HG03108 (cell line): ENCODE results near the gene NCDN.

Experiments used
- ATAC-seq: cut with Tn5 transposase; IDR thresholded peaks from one replicate; pipeline ENCODE4 v1.9.1; 2021; ENCODE audit warnings: moderate library complexity; ENCODE audit not compliant: unreplicated experiment

NCDN gene

DNA sequence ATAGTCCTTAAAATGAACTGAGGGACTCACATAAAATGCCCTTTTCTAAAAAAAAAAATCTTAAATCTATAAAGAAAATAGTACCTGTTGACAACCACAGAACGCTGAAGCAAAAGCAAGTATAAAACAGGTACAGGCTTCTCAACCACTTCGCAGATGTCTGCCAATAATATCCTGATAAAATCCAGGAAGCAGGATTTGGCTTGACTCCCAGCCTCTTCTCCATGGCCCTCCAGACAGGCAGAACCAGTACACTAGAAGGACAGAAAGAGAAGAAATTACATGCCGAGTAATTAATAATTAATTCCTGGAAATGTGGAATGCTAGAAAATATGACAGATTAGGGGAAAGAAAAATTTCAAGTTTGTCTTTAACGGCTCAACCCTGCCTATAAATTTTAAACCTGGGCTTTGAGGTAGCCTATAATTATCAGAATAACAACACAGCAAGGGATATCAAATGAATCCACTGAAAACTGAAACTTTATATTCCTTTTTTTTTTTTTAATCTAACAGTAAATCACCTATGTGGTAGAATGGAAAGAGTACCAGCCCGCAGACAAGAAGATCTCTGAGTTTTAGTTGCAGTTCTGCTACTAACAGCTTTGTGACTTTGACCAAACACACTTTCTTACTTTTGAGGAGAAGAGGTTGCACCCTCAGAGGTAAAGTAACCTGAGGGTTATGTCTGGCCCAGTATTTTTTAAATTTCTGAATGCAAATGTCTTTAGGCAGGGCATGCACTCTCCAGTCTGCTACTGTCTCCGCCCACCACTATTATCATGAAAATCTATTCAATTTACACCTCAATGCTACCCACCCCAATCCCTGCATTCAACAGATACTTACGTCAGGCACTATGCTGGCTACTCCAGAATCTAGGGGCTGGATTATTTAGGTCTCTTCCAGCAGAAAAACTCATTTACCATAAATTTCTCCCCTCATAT lies 3.1 kb upstream of the NCDN start:
- ATAC-seq = no peak

DNA sequence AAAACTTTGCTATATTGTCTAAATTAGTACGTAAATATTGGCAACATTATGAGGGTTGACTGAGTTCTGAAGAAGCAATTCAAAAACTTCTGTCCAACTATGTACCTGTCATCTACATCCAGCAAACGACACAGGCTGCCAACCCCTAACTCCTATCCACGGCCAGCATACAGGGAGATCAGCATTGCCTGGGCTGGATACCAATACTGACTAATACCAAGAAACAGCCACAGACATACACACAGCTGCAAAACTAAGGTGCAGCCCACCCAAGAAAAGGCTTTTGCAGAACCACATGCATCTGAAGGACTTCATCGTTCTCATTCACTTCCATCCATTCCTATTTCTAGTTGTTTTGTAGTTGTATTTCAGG lies 2.4 kb upstream of the NCDN start:
- no peak for ATAC-seq

GRCh38 chr1:35555601-35556477 lies 1.8 kb upstream of the NCDN start:
- ATAC-seq = no peak

DNA sequence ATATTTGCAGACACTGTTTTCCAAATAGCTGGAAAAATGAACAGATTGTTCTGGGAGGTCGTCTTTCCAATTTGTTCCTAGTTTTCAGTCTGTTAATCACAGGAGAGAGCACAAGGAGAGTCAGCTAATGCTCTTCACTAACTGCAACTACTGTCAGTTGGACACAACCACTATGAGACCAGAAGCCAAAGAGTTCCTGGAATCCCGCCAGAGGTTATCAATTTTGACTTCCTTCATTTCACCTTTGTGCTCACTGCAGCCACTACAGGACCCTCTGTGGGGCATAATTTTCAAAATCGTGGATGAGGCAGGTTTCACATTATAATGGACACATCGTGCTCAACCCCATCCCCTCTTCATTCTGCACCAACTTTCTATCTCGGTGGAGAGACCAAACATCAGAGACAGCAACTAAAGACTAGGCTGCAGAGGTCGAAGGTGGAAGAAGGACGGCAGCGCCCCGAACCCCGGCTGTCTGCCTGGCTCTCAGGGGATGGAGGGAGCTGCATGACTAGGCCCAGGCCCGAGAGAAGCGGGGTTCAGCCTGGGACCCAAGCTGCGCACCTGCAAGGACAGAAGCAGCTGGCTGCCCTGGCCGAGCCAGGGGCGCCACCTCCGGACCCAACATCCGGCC lies 998 bp upstream of the NCDN start:
- no peak for ATAC-seq

DNA sequence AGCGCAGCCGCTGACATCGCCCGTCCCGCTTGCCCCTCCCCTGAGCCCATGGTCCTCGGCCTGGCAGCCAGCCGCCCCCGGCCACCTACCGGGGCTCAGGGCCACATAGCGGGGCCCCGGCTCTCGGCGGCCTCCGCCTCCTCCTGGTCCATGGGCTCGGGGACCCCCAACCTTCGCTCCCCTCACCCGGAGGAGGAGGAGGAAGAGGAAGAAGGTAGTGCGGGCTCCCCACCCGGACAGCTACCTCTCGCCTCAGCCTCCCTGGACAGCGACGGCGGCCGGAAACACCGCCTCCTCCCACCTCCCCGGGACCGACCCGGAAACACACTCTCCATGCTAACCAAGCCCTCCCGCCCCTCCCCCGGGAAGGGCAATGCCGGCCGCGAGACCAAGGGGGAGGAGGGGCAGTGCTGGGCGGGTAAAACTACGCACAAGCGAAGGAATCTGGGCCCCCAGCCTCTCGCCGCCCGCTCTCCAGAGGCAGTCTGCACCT lies 435 bp upstream of the NCDN start, which contains the start of gene KIAA0319L:
TSS of gene KIAA0319L (minus strand) at position 286 of the 493 bp plus-strand sequence. CDS start 2,912 bp downstream, outside the sequence.
- ATAC-seq = peak; percentile 71

GRCh38 chr1:35558374-35559316 lies 1.0 kb downstream of the NCDN start:
- no peak for ATAC-seq

- no peak for ATAC-seq
Measured at GRCh38 chr1:35559317-35559944, 1.8 kb downstream of the NCDN start.

DNA sequence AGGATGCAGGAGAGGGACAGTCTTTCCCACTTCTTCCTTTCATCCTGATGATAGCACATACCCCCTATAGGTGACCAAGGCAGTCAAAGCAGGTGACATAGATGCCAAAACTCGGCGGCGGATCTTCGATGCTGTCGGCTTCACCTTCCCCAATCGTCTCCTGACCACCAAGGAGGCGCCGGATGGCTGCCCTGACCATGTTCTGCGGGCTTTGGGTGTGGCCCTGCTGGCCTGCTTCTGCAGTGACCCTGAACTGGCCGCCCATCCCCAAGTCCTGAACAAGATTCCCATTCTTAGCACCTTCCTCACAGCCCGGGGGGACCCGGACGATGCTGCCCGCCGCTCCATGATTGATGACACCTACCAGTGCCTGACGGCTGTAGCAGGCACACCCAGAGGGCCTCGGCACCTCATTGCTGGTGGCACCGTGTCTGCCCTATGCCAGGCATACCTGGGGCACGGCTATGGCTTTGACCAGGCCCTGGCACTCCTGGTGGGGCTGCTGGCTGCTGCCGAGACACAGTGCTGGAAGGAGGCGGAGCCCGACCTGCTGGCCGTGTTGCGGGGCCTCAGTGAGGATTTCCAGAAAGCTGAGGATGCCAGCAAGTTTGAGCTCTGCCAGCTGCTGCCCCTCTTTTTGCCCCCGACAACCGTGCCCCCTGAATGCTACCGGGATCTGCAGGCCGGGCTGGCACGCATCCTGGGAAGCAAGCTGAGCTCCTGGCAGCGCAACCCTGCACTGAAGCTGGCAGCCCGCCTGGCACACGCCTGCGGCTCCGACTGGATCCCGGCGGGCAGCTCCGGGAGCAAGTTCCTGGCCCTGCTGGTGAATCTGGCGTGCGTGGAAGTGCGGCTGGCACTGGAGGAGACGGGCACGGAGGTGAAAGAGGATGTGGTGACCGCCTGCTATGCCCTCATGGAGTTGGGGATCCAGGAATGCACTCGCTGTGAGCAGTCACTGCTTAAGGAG lies 2.9 kb downstream of the NCDN start:
- ATAC-seq = no peak

DNA sequence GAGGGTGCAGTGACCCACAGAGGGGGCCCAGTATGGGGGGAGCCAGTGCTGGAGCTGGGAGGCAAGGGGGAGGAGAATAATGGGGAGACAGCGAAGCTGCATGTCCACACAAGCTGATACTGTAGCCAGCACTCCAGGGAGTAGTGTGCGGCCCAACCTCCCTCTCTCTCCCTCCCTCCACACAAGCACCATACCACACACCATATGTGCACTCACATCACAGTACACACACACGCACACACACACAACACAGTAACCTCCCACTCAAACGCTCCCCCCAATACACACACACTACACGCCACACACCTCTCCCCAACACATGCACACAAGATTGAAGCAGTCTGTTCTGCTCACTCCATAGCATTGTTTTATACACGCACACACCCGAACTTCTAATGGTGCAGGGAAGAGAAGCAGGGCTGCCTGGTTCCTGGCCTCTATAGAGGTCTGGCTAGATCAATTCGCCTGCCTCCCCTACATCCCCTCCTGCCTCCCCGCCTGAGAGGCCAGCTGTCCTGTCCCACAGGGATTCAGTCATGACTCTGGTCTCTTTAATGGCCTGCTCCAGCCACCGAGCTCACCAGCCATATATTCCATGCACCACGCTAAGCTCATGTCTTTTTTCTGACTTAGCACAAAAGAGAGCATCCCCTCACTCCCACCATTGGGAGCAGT lies 3.8 kb downstream of the NCDN start:
- ATAC-seq = no peak

DNA sequence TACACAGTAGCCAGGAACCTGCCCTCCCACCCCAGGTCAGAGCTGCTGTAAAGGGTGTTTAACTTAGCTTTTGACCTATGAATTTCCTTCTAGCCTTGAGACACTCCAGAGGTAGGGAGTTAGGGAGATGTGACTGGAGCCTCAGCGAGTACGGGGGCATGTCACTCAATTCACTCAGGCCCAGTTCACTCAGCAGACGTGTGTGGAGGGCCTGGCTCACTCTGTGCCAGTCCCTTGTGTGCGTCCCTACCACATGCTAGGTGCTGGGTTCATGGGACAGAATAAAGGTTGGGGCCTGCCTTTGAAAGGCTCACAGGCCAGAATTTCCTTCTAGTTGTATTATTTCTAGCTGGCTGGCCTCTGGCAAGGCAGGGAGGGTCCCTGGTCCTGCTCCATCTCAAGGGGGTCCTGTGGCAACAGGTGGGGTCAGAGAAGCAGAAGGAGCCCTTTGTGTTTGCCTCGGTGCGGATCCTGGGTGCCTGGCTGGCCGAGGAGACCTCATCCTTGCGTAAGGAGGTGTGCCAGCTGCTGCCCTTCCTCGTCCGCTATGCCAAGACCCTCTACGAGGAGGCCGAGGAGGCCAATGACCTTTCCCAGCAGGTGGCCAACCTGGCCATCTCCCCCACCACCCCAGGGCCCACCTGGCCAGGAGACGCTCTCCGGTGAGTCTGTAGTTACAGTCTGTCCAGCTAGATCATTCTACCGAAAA lies 4.5 kb downstream of the NCDN start:
- ATAC-seq = no peak

DNA sequence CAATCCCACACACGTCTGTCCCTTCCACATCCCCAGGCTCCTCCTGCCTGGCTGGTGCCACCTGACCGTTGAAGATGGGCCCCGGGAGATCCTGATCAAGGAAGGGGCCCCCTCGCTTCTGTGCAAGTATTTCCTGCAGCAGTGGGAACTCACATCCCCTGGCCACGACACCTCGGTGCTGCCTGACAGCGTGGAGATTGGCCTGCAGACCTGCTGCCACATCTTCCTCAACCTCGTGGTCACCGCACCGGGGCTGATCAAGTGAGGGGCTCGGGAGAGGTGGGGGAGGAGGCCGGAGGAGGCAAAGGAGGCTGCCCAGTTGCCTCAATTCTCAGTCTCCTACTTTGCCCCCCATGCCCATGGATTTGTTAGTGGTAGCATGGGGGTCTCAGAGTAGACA lies 5.6 kb downstream of the NCDN start:
- ATAC-seq = no peak

- ATAC-seq = no peak
Measured at GRCh38 chr1:35564037-35564883, 6.7 kb downstream of the NCDN start.

DNA sequence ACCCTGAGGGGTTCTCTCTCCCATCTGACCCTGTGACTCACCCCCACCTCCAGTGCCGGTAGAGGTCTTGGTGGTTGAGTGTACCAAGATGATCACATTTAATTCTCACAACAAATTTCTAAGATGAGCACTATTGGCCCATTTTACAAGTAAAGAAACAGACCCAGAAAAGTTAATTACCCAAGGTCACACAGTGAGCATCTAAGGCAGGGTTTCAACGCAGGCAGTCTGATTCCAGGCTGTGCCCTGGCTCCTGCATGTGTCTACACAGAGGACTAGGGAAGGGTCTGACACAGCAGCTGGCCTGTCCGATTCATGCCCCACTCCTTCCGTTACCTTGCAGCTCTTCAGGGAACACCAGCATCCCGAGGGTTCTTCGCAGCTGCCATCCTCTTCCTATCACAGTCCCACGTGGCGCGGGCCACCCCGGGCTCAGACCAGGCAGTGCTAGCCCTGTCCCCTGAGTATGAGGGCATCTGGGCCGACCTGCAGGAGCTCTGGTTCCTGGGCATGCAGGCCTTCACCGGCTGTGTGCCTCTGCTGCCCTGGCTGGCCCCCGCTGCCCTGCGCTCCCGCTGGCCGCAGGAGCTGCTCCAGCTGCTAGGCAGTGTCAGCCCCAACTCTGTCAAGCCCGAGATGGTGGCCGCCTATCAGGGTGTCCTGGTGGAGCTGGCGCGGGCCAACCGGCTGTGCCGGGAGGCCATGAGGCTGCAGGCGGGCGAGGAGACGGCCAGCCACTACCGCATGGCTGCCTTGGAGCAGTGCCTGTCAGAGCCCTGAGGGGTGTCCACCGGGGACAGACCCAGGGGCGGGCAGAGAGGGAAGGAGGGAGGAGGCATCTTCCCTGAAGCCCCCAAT lies 7.5 kb downstream of the NCDN start:
- no peak for ATAC-seq

DNA sequence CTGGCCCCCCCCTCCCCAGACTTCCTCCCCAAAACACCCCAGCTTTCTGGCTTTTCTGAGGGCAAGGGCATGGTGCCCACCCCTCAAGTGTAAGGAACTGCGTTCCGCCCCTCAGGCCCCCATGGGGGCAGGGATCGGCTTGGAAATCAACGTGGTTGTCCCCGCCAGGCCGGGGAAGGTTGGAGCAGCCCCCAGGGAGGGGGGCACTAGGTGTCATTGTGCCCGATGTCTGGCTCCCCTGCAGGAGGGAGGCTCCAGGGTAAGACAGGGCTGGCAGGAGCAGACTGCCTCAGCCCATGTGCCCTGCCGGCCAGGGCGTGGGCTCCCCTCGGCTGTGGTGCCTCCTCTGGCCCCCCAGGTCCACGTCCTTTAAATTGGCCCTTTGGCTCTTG lies 8.1 kb downstream of the NCDN start:
- no peak for ATAC-seq

- no peak for ATAC-seq
Measured at GRCh38 chr1:35567947-35568558, 10.5 kb downstream of the NCDN start.
